Epithelial cell of esophagus (primary cell): ENCODE results near the gene C15orf39.
"Not testable (repeated sequence)": the region's sequence is repeated elsewhere in the genome, so short reads cannot be mapped to it uniquely, and the experiment has no call there.

Source experiments
- DNase-seq: peaks from one replicate; pipeline ENCODE4 v3.0.0; 2010; ENCODE audit warnings: low read depth
- H3K4me3 ChIP-seq: 2 replicates; pipeline ENCODE4 v1.5.1; 2011; ENCODE audit warnings: mild to moderate bottlenecking, low read length, control low read depth
- TF ChIP-seq, protein P1 (sequence below): IDR thresholded peaks from 2 replicates; pipeline ENCODE4 v1.5.1; 2011; ENCODE audit warnings: low read depth, mild to moderate bottlenecking, low read length, control low read depth, inconsistent platforms; ENCODE audit not compliant: insufficient read depth; ENCODE audit errors: missing control alignments

Gene C15orf39

GRCh38 chr15:75213212-75213767, 11.6 kb downstream of the C15orf39 start:
- TF ChIP-seq, protein P1, sequence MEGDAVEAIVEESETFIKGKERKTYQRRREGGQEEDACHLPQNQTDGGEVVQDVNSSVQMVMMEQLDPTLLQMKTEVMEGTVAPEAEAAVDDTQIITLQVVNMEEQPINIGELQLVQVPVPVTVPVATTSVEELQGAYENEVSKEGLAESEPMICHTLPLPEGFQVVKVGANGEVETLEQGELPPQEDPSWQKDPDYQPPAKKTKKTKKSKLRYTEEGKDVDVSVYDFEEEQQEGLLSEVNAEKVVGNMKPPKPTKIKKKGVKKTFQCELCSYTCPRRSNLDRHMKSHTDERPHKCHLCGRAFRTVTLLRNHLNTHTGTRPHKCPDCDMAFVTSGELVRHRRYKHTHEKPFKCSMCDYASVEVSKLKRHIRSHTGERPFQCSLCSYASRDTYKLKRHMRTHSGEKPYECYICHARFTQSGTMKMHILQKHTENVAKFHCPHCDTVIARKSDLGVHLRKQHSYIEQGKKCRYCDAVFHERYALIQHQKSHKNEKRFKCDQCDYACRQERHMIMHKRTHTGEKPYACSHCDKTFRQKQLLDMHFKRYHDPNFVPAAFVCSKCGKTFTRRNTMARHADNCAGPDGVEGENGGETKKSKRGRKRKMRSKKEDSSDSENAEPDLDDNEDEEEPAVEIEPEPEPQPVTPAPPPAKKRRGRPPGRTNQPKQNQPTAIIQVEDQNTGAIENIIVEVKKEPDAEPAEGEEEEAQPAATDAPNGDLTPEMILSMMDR: no peak
- H3K4me3 ChIP-seq: no peak overlapping the region

GRCh38 chr15:75213768-75214221, 12.1 kb downstream of the C15orf39 start:
- no peak for DNase-seq
- no peak overlapping the region for H3K4me3 ChIP-seq
- TF ChIP-seq, protein P1: no peak

More at GRCh38 chr15:75213212-75213767, 11.6 kb downstream of the C15orf39 start:
- no peak for DNase-seq

DNA sequence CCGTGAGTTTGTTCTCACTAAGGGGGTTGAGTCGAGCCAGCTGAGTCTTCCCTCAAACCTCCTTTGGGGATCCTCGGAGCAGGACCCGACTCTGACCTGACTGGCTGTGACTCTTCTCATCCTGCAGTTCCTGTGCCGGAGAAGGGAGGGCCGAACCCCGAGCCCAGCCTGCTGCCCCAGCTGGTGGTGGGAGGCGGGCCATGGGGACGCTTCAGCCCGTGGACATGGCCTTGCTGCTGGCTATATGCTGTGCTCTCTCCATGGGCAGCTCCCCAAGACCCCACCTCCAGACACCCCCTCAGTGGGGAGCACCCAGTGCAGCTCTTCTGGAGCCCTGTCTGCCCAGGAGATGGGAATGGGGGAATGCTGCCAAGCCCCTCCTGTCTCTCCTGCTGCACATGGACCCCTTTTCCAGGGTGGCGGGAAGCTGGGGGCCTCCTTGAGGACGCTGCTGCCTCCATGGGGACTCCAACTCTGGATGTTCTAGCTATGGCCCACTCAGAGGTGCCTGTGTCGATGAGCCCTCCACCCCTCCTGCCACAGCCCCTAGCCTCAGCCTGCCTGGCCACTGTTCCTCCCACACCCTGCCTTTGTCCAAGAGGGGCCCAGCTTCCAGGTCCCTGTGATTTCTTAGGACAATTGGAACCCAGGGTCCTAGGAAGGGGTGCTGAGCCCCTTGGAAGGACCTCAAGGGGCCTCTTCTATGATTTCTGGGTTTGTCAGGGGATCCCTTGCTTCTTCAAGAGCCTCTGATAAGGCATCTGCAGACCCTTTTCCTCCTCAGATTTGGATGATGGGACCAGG, 12.8 kb downstream of the C15orf39 start:
- DNase-seq: no peak
- TF ChIP-seq, protein P1: no peak
- no peak overlapping the region for H3K4me3 ChIP-seq

- DNase-seq: no peak
- no peak overlapping the region for H3K4me3 ChIP-seq
- TF ChIP-seq, protein P1: no peak
Measured at GRCh38 chr15:75215107-75216004, 13.7 kb downstream of the C15orf39 start.

GRCh38 chr15:75217012-75217411, 15.3 kb downstream of the C15orf39 start:
- no peak for DNase-seq
- TF ChIP-seq, protein P1: no peak
- no peak overlapping the region for H3K4me3 ChIP-seq

DNA sequence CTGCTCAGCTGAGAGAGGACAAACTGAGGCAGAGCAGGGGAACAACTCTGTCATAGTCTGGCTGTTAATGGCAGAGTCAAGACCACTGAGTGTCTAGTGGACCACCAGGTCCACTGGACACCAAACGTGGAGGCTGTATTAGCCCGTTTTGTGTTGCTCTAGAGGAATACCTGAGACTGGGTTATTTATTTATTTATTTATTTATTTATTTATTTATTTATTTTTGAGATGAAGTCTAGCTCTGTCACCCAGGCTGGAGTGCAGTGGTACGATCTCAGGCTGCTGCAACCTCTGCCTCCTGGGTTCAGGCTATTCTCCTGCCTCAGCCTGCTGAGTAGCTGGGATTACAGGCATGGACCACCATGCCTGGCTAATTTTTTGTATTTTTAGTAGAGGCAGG, 15.9 kb downstream of the C15orf39 start:
- H3K4me3 ChIP-seq, DNase-seq: not testable (repeated sequence)

- not testable (repeated sequence) for H3K4me3 ChIP-seq, DNase-seq
Measured at GRCh38 chr15:75219507-75219929, 17.8 kb downstream of the C15orf39 start.
